HG03558 (cell line): ENCODE data around the gene KCNG3.

Source experiments
- ATAC-seq: cut with Tn5 transposase; IDR thresholded peaks from one replicate; pipeline ENCODE4 v1.9.1; 2021; ENCODE audit warnings: moderate number of reproducible peaks; ENCODE audit not compliant: unreplicated experiment; ENCODE audit errors: extremely low read depth

KCNG3 gene

GRCh38 chr2:42493468-42494354 lies at the start of gene KCNG3:
KCNG3 (minus strand) TSS chr2:42493982; CDS start chr2:42493501, 481 bp downstream.
- ATAC-seq: no peak

DNA sequence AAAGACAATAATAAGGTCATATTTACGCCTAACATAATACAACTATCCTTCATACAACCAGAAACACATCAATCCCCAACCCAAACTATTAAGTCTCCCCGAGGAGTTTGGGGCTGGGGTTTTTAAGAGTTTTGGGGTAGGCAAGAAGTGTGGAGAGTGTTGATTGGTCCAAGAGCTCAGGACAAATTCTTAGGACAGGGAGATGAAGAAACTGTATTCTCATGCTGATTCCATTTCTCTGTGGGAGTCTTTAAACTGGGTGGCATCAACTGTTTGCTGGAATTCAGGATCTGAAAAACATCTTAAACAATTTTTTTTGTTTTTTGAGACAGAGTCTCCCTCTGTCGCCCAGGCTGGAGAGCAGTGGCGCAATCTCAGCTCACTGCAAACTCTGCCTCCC lies 49.1 kb upstream of the KCNG3 start:
- ATAC-seq: no peak

DNA sequence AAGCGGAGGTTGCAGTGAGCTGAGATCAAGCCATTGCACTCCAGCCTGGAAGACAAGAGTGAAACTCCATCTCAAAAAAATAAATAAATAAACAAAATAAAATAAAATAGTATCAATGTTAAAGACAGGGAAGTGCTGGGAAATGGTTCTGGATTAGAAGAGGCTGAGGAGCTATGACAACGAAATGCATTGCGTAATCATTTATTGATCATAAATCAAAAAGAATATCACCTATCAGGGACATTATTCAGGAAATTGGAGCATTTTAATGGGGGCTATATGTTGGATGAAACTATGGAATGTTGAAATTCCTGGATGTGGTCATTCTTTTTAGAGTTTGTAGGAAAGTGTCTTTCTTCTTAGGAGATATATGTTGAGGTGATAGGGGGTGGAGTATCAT lies 43.7 kb upstream of the KCNG3 start:
- ATAC-seq: no peak

DNA sequence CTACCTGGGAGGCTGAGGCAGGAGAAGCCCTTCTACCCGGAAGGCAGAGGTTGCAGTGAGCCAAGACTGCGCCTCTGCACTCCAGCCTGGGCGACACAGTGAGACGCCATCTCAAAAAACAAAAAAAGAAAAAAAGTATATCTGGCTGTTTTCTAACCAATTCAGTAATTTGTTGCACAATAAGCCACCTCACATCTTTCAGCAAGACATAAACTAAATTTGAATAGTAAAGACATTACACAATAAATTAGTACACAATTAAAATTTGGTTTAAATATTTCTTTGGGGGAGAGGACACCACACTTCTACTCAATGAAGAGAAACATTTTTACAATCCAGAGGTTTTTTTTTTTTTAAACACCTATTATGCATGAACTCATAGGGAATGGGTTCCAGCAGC lies 38.6 kb upstream of the KCNG3 start:
- no peak for ATAC-seq

- ATAC-seq: no peak
Measured at GRCh38 chr2:42523341-42523740, 29.6 kb upstream of the KCNG3 start.

- no peak for ATAC-seq
Measured at GRCh38 chr2:42522035-42522434, 28.3 kb upstream of the KCNG3 start.

DNA sequence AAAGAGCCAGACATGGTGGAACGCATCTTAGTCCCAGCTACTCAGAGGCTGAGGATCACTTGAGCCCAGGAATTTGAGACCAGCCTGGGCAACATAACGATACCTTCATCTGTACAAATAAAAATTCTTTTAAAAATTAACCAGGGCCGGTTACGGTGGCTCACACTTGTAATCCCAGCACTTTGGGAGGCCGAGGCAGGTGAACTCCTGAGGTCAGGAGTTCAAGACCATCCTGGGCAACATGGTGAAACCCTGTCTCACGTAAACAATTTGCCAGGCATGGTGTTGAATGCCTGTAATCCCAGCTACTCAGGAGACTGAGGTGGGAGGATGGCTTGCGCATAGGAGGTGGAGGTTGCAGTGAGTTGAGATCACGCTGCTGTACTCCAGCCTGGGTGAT lies 25.8 kb upstream of the KCNG3 start:
- no peak for ATAC-seq

GRCh38 chr2:42516418-42516901 lies 22.7 kb upstream of the KCNG3 start:
- no peak for ATAC-seq

- ATAC-seq: no peak
Measured at GRCh38 chr2:42513252-42513918, 19.6 kb upstream of the KCNG3 start.

GRCh38 chr2:42510608-42511243 lies 16.9 kb upstream of the KCNG3 start:
- peak; percentile 52 for ATAC-seq

DNA sequence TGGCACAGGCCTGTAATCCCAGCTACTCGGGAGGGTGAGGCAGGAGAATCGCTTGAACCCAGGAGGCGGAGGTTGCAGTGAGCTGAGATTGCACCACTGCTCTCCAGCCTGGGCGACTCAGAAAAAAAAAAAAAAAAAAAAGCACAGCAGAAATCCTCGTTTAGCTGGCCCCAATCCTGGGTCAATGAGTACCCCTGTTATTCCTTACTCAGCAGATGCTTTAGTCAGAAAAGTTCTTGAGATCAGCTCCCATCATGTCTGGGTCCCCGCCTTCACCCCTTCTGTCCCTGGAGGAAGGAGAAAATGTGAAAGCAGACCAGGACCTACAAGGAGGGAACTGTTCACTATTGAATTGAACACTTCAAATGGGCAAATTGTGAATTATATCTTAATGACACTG lies 16.4 kb upstream of the KCNG3 start:
- ATAC-seq: no peak

DNA sequence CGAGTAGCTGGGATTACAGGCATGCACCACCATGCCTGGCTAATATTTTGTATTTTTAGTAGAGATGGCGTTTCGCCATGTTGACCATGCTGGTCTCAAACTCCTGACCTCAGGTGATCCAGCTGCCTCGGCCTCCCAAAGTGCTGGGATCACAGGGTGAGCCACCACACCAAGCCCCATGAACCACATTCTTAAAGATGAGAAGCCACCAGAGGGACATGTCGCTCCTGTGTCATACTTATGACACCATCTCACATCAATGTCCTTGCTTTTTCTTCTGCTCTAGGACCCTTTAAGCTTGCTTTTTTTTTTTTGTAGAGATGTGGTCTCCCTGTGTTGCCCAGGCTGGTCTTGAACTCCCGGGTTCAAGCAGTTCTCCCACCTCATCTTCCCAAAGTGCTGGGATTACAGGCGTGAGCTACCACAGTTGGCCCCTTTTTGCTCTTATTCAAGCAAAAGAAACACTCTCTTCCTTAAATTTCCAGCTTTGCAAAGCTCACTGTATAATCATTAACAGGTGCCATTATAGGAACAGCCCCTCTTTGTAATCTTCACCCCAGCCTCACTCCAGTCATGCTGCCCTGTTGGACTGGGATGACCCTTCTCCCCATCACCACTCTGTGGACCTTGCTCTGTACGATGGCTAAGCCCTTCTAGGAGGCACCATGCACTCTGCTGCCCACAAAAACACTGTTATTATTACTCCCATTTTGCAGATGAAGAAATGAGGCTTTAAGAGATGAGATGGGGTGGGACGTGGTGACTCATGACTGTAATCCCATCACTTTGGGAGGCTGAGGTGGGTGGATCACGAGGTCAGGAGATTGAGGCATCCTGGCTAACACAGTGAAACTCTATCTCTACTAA lies 10.8 kb upstream of the KCNG3 start:
- ATAC-seq: no peak

- no peak for ATAC-seq
Measured at GRCh38 chr2:42503291-42503690, 9.5 kb upstream of the KCNG3 start.

DNA sequence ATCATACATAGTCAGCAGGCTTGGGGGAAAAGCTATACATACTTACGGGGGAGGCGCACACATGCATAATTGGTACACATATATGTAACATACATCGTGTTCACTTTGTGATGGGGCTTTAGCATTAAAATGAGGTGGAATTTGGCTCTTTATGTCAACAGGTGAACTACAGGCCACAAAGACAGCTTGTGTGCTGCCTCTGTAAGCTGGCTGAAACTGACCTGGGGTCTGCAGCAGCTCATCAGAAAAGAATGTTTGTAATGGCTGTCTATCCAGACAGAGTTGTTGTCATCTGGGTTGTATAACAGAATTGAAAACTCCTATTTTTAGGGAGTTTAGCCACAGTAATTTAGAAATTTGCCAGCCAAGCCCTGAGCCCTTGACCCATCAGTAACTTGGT lies 4.7 kb upstream of the KCNG3 start:
- no peak for ATAC-seq

GRCh38 chr2:42495611-42496010 lies 1.8 kb upstream of the KCNG3 start:
- ATAC-seq: no peak

GRCh38 chr2:42495234-42495581 lies 1.4 kb upstream of the KCNG3 start:
- no peak for ATAC-seq

- no peak for ATAC-seq
Measured at GRCh38 chr2:42494355-42495233, 812 bp upstream of the KCNG3 start.

DNA sequence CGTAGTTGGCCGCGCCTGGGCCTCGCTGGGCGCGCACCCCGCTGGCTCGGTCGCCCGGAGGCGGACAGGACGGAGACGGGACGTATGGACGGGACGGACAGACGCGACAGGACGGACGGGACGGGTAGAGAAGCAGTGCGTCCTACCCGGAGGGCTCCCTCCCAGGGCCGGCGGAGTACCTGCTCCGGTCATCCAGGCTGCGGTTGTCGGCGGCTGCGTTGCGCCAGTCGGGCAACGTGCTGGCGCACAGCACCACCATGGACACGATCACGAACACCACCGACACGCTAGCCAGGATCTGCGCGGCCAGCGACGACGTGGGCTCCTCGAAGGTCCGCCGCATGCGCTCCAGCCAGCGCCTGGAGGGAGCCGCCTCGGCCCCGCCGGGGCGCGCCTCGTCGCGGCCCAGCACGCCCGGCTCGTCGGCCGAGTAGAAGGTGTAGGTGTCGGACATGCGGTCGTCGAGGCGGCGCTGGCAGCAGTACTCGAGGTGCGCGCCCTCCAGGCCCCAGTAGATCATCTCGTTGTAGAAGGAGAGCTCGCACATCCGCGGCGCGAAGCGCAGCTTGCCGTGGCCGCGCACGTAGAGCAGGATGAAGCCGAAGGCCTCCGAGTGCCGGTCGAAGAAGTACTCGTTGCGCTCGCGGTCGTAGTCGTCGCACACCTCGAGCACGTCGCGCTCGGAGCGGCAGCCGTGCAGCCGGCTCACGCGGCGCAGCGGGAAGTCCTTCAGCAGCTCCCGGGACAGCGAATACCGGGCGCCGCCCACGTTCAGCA lies 903 bp downstream of the KCNG3 start:
- ATAC-seq: no peak

- ATAC-seq: no peak
Measured at GRCh38 chr2:42488297-42488696, 5.5 kb downstream of the KCNG3 start.
